ENCODE results near the gene ELMO1.

Gene ELMO1

DNA sequence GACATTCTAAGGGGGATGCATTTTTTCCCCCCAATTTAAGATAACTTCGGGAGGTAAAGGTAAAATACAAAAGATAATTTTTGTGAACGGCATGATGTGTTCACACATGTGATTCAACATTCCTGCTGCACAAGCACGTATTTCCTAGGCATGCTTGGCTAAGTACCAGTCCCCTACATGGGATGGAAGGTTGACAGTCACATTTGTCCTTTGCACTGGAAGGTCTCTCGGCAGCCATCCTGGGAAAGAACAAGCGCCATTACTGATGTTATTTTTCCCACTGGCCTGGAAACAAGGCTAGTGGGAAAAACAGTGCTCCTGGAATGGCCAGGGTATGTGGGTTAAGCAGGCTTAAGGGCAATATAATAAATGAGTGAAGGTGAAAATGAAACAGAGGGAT lies 448.2 kb downstream of the ELMO1 start:
- H3K4me3 ChIP-seq (ENCODE audit: low read length) = no peak overlapping the region
- H3K27me3 ChIP-seq (ENCODE audit: insufficient read depth, low read length) = no peaks in the 10 kb centered on the region
- no peaks in the 10 kb centered on the region for H3K9me3 ChIP-seq (ENCODE audit: insufficient read depth, low read depth, low read length)
- H3K4me1 ChIP-seq (ENCODE audit: insufficient read depth, low read length) = 0 out of 2 replicates have a peak, but pooled peaks cover 4% of the 10 kb centered on the region
- H3K27ac ChIP-seq (ENCODE audit: low read length) = no peak overlapping the region
- no peaks in the 10 kb centered on the region for H3K36me3 ChIP-seq (ENCODE audit: insufficient read depth, low read depth, low read length)
- no peak overlapping the region for H3K9ac ChIP-seq (ENCODE audit: low read depth, low read length)

DNA sequence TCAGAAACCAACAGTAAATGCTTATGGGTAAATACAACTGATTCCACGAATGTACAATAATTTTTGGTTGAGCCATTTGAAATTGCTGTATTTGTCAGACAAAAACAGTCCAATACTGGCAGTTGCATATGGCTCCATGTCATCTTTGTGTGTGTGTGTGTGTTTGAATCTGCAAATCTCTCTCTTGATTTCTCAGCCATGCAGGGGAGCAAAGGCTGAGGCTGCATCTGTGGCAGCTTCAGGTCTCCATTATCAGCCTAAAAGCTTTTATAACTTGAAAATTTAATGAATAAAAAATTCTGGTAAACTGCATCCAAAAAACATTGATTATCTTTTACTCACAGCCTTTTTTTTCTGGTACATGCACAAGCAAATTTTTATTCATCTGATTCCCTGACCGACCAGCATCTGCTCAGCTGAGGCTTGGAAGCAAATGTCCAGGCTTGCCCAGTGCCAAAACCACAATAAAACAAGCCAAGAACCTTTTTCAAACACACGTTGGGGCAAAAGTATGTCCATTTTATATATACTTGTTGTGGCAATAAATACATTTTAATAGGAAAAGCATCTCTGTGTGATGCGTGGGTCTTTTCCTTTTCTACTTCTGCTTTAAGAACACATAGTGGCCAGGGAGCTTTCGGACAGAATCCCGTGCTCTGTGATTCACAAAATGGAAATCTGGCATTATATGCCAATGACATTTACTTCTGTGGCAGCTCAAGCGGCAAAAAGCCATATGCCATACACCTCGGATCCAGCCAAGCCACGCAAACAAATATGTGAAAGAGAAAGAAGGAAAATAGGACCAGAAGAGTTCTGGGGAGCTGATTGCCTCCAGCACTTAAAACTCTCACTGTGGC lies 448.8 kb downstream of the ELMO1 start:
- no peaks in the 10 kb centered on the region for H3K27me3 ChIP-seq (ENCODE audit: insufficient read depth, low read length)

DNA sequence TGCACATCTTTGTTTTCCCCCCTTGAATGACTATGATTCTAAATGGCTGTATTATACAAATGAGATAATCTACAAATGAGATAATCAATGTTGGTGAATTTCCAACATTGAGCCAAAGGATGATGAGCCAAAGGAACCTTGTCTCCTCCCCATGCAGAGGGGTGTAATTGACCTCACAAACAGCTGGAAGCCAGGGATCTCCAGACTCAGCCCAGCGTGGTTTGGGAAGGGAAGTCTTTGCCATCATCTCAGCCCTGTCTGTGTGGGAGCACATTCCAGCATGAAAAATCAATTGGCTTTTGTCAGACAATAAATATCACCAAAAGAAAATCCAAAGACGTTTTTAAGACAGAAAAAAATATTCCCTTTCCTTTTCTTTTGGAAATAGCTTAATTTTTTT lies 452.9 kb downstream of the ELMO1 start:
- H3K9ac ChIP-seq (ENCODE audit: low read depth, low read length) = no peak overlapping the region
- H3K9me3 ChIP-seq (ENCODE audit: insufficient read depth, low read depth, low read length) = no peaks in the 10 kb centered on the region
- H3K4me3 ChIP-seq (ENCODE audit: low read length) = no peak overlapping the region
- H3K4me1 ChIP-seq (ENCODE audit: insufficient read depth, low read length) = peaks cover 3% of the 10 kb centered on the region; the same call in 1 of the 2 replicates
- no peaks in the 10 kb centered on the region for H3K27me3 ChIP-seq (ENCODE audit: insufficient read depth, low read length)
- no peaks in the 10 kb centered on the region for H3K36me3 ChIP-seq (ENCODE audit: insufficient read depth, low read depth, low read length)
- no peak overlapping the region for H3K27ac ChIP-seq (ENCODE audit: low read length)

More for the DNA sequence above, 448.8 kb downstream of the ELMO1 start:
- H3K4me1 ChIP-seq (ENCODE audit: insufficient read depth, low read length) = 0 out of 2 replicates have a peak, but pooled peaks cover 4% of the 10 kb centered on the region
- H3K9me3 ChIP-seq (ENCODE audit: insufficient read depth, low read depth, low read length) = no peaks in the 10 kb centered on the region
- no peak overlapping the region for H3K9ac ChIP-seq (ENCODE audit: low read depth, low read length)
- no peak overlapping the region for H3K4me3 ChIP-seq (ENCODE audit: low read length)
- H3K27ac ChIP-seq (ENCODE audit: low read length) = no peak overlapping the region
- no peaks in the 10 kb centered on the region for H3K36me3 ChIP-seq (ENCODE audit: insufficient read depth, low read depth, low read length)

DNA sequence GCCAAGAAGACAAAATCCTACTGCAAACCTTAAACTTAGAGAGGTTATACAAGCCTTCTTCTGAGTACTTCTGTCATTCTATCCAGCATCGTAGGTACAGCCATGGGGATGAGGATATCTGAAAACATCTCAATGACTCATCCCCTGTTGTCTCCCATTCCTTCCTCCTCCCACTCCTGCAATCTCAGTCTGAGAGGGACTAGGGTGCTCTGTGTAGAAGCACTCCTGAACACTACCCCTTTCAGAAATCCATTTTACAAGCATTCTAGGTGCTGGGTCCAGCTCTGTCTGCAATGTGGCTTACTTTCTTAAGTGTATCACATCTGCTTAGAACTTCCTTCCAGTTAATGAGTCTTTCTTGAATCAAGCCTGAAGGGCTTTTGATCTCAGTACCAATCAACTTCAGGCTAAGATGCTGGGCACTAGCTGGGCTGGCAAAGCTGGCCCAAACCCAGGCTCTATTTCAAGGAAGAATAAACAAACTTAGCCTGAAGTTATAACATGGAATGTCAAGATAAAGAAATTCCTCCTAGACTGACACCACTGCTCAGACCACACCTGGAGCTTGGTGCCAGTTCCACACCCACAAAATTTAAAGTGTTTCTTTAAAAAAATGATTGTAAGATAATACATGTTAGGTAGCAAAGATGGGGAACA lies 454.1 kb downstream of the ELMO1 start:
- no peak overlapping the region for H3K9ac ChIP-seq (ENCODE audit: low read depth, low read length)
- no peak overlapping the region for H3K27ac ChIP-seq (ENCODE audit: low read length)
- no peaks in the 10 kb centered on the region for H3K27me3 ChIP-seq (ENCODE audit: insufficient read depth, low read length)
- peaks cover 3% of the 10 kb centered on the region; the same call in 1 of the 2 replicates for H3K4me1 ChIP-seq (ENCODE audit: insufficient read depth, low read length)
- no peak overlapping the region for H3K4me3 ChIP-seq (ENCODE audit: low read length)
- no peaks in the 10 kb centered on the region for H3K9me3 ChIP-seq (ENCODE audit: insufficient read depth, low read depth, low read length)
- H3K36me3 ChIP-seq (ENCODE audit: insufficient read depth, low read depth, low read length) = no peaks in the 10 kb centered on the region

DNA sequence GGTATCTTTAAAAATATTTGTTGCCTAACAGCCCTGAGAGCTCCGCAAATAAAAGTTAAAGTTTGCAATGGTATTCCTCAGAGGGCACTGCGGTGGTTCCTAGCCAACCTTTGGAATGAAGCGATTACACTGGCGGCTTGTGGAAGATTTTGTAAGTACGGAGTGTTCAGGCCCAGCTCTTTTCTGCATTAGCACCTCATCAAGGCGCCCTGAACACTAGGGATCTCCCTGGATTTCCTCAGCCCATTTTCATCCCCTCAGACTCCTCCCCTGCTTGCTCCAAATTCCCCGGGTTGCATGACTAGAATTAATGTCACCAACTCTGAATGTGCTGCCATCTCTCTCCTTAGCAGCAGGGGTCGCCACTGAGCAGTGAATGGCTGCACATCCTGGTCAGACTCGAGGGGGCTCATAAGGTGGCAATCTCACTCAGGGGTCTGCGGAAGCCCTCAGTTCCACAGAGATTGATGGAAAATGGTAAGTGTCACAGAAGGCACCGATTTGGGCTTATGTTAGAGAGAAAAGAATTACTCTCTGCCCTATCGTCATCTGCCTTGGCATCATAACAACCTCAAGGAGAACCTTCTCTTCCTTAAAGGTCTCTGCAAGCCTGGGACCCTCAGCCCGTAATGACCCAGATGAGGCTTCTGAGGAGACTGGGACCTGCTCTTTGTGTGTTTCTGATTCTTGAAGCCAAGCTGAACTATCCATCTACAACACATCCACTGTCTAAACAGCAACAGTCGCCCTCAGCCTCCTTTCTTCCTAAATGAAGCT lies 461.5 kb downstream of the ELMO1 start:
- no peaks in the 10 kb centered on the region for H3K27me3 ChIP-seq (ENCODE audit: insufficient read depth, low read length)
- no peak overlapping the region for H3K27ac ChIP-seq (ENCODE audit: low read length)
- H3K36me3 ChIP-seq (ENCODE audit: insufficient read depth, low read depth, low read length) = no peaks in the 10 kb centered on the region
- H3K4me1 ChIP-seq (ENCODE audit: insufficient read depth, low read length) = peaks cover 12% of the 10 kb centered on the region; the same call in 1 of the 2 replicates
- no peaks in the 10 kb centered on the region for H3K9me3 ChIP-seq (ENCODE audit: insufficient read depth, low read depth, low read length)
- H3K9ac ChIP-seq (ENCODE audit: low read depth, low read length) = peak overlapping the region; percentile 17; the same call in 1 of the 2 replicates
- peak overlapping the region; percentile 42; the same call in 1 of the 2 replicates for H3K4me3 ChIP-seq (ENCODE audit: low read length)

DNA sequence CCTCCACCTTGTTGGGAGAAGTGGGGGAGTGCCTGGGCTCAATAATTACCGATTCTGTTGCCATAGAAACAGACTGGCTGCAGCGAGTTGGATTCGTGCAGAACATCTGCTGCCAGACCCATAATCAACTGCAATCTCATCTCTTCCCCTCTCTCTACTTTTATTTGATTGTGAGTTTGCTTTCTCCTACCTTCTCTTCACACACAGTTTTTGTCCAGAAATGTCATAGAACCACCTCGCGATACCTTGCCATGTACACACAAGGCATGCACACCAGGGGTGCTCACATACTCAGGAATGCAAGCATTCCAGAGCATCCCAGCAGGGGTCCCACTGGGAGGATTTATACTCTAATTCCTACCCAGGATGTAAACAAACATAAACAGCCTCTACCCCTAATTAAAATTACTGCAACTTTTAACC lies 462.1 kb downstream of the ELMO1 start:
- Histone ChIP-seq H3K9me3 (ENCODE audit: insufficient read depth, low read depth, low read length) (no peaks in the 10 kb centered on the region), H3K27me3 (ENCODE audit: insufficient read depth, low read length) (no peaks in the 10 kb centered on the region), H3K4me3 (ENCODE audit: low read length) (peak overlapping the region; percentile 42; the same call in 1 of the 2 replicates), H3K36me3 (ENCODE audit: insufficient read depth, low read depth, low read length) (no peaks in the 10 kb centered on the region), H3K4me1 (ENCODE audit: insufficient read depth, low read length) (peaks cover 12% of the 10 kb centered on the region; the same call in 1 of the 2 replicates), H3K9ac (ENCODE audit: low read depth, low read length) (no peak overlapping the region; the same call in 1 of the 2 replicates), H3K27ac (ENCODE audit: low read length) (no peak overlapping the region)

DNA sequence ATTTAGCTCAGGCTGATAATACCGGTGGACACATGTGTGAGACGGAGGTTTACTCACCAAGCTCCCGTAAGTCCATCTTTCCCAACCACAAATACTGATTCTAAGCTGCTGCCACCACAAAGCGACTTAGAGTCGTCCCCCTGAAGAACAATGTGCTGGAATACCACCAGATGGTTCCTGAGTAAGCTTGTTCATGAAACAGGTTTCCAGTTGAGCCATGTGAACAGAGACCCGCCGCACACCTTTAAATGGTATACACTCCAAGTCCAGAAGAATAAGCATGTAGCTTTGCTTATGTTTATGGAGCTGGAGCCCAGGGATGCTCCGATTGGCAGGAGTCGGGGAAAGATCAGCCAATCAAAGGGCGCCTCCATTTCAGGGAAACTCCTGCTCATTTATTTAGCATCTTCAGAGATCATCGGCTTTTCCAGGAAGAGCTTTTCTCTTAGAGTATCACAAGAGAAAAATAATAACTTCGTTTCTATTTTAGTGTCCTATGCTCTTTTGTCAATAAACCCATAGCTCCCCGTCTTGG lies 462.7 kb downstream of the ELMO1 start:
- Histone ChIP-seq H3K27ac (ENCODE audit: low read length) (no peak overlapping the region), H3K27me3 (ENCODE audit: insufficient read depth, low read length) (no peaks in the 10 kb centered on the region), H3K36me3 (ENCODE audit: insufficient read depth, low read depth, low read length) (no peaks in the 10 kb centered on the region), H3K4me3 (ENCODE audit: low read length) (no peak overlapping the region), H3K4me1 (ENCODE audit: insufficient read depth, low read length) (peaks cover 12% of the 10 kb centered on the region; the same call in 1 of the 2 replicates), H3K9me3 (ENCODE audit: insufficient read depth, low read depth, low read length) (no peaks in the 10 kb centered on the region), H3K9ac (ENCODE audit: low read depth, low read length) (no peak overlapping the region)

DNA sequence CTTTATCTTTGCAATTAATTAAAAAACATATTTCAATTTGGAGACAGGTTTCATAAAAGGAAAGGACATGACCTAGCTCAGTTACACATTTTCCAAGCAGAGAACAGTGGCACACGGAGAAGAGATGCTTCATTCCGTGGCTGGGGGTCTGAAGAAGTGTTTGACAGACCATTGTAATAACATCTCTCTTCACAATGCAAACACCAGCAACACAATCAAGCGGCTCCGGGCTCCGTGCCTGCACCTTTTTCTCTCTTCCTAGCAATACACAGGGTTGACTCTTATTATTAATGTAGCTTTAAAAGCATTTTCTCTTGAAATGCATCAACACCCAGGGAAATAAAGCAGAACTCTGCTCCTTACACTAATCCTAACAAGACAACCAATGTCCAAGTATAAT lies 463.3 kb downstream of the ELMO1 start:
- Histone ChIP-seq H3K4me1 (ENCODE audit: insufficient read depth, low read length) (peaks cover 12% of the 10 kb centered on the region; the same call in 1 of the 2 replicates), H3K36me3 (ENCODE audit: insufficient read depth, low read depth, low read length) (no peaks in the 10 kb centered on the region), H3K9ac (ENCODE audit: low read depth, low read length) (no peak overlapping the region), H3K27me3 (ENCODE audit: insufficient read depth, low read length) (no peaks in the 10 kb centered on the region), H3K4me3 (ENCODE audit: low read length) (no peak overlapping the region), H3K9me3 (ENCODE audit: insufficient read depth, low read depth, low read length) (no peaks in the 10 kb centered on the region), H3K27ac (ENCODE audit: low read length) (no peak overlapping the region)

DNA sequence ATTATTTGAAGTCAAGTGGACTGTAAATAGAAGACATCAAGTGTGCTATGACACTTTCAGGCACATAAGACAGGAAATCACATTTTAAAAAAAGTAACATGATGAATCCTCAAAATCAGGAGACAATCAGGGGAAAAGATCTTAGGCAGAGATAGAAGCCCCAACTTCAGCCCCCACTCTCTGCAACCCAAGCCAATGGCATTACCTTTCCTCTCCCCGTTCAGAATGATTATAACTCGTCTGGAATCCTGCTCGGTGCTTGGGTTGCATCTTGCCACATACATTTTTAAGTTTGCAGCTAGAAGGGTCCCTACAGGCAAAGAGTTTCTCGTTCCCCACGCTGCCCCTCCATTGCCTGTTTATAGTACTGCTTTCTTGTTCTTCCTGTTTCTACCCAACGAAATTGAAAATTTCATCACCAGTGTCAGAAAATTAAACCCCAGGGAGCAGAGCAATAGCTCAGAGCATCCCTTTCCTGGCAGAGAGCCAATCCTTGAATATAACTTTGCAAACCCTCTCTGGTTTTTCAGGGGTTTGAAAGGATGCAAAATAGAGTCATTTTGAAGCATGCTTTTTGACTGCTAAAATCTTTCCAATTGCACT lies 463.9 kb downstream of the ELMO1 start:
- H3K9ac ChIP-seq (ENCODE audit: low read depth, low read length) = no peak overlapping the region

DNA sequence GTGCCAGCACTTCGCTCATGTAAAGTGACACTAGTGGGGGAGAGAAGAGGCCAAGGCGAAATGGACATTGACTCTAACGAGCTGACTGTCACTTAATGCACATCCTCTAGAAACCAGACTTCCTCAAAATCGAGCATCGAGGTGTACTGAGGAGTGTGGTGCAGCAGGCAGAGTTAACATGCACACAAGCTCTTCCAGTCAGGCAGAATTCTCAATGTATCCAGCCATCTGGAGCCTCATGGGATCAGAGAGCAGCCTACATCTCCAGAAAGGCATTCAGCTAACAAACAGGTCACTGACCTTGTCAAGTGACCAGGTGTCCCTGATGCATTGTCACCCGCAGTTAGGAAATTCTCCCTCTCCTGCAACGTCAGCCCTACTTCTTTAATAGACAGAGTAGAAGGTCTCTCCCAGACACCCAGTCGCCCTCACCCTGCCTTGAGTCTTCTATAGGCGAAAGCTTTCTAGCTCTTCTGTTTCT lies 464.6 kb downstream of the ELMO1 start:
- H3K9me3 ChIP-seq (ENCODE audit: insufficient read depth, low read depth, low read length) = no peaks in the 10 kb centered on the region
- no peak overlapping the region for H3K27ac ChIP-seq (ENCODE audit: low read length)
- peaks cover 12% of the 10 kb centered on the region; the same call in 1 of the 2 replicates for H3K4me1 ChIP-seq (ENCODE audit: insufficient read depth, low read length)
- H3K36me3 ChIP-seq (ENCODE audit: insufficient read depth, low read depth, low read length) = no peaks in the 10 kb centered on the region
- no peak overlapping the region for H3K4me3 ChIP-seq (ENCODE audit: low read length)
- no peaks in the 10 kb centered on the region for H3K27me3 ChIP-seq (ENCODE audit: insufficient read depth, low read length)
- H3K9ac ChIP-seq (ENCODE audit: low read depth, low read length) = no peak overlapping the region

More for the DNA sequence above, 463.9 kb downstream of the ELMO1 start:
- H3K27ac ChIP-seq (ENCODE audit: low read length) = no peak overlapping the region
- H3K4me1 ChIP-seq (ENCODE audit: insufficient read depth, low read length) = peaks cover 12% of the 10 kb centered on the region; the same call in 1 of the 2 replicates
- no peak overlapping the region for H3K4me3 ChIP-seq (ENCODE audit: low read length)
- no peaks in the 10 kb centered on the region for H3K27me3 ChIP-seq (ENCODE audit: insufficient read depth, low read length)
- H3K36me3 ChIP-seq (ENCODE audit: insufficient read depth, low read depth, low read length) = no peaks in the 10 kb centered on the region
- no peaks in the 10 kb centered on the region for H3K9me3 ChIP-seq (ENCODE audit: insufficient read depth, low read depth, low read length)

All from iPS-20b (cell line).